ENCODE results near the gene VRK1.

DNA sequence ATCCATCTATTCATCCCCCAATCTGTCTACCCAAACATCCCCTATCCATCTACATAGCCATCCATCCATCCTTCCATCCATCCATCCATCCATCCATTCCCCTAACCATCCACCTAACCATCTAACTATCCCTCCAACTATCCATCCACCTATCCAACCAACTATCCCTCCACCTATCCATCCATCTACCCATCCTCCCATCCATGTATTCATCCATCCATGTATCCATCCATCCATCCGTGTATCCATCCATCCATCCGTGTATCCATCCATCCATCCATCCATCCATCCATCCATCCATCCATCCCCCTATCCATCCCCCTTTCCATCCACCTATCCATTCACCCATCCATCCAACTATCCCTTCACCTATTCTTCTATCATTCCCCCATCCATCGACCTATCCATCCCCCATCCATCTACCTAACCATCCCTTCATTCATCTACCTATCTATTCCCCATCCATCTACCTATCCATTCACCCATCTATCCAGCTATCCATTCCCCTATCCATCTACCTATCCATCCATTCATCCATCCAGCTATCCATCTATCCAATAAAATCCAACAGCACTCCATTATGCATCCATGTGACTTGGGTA is 131.7 kb downstream of the VRK1 start:
- TF ChIP-seq GATA3 (IDR thresholded peaks at IDR 0.05; ENCODE audit: low read depth, low read length) (no peak), GATA2 (IDR thresholded peaks at IDR 0.05; ENCODE audit: low read depth, low read length) (no peak)
